IPS-20b (cell line): Measurements from ENCODE around the gene TGFB2.

Source experiments
- H3K27ac ChIP-seq: one replicate; pipeline ENCODE4 v1.5.1; 2013; ENCODE audit warnings: low read length
- H3K27me3 ChIP-seq: 2 replicates; pipeline ENCODE4 v1.6.1; 2013; ENCODE audit warnings: mild to moderate bottlenecking, low read length, inconsistent platforms; ENCODE audit not compliant: insufficient read depth
- H3K36me3 ChIP-seq: 2 replicates; pipeline ENCODE4 v1.6.1; 2013; ENCODE audit warnings: low read depth, mild to moderate bottlenecking, inconsistent platforms, low read length, moderate library complexity; ENCODE audit not compliant: insufficient read depth
- H3K4me1 ChIP-seq: 2 replicates; pipeline ENCODE4 v1.6.1; 2013; ENCODE audit warnings: mild to moderate bottlenecking, control low read depth, inconsistent platforms, low read length, moderate library complexity; ENCODE audit not compliant: insufficient read depth
- H3K4me3 ChIP-seq: 2 replicates; pipeline ENCODE4 v1.5.1; 2013; ENCODE audit warnings: mild to moderate bottlenecking, low read length, inconsistent platforms
- H3K9ac ChIP-seq: 2 replicates; pipeline ENCODE4 v1.6.1; 2013; ENCODE audit warnings: low read depth, mild to moderate bottlenecking, inconsistent platforms, low read length, moderate library complexity
- H3K9me3 ChIP-seq: 2 replicates; pipeline ENCODE4 v1.6.1; 2013; ENCODE audit warnings: mild to moderate bottlenecking, low read depth, low read length, inconsistent platforms; ENCODE audit not compliant: insufficient read depth

TGFB2 gene

DNA sequence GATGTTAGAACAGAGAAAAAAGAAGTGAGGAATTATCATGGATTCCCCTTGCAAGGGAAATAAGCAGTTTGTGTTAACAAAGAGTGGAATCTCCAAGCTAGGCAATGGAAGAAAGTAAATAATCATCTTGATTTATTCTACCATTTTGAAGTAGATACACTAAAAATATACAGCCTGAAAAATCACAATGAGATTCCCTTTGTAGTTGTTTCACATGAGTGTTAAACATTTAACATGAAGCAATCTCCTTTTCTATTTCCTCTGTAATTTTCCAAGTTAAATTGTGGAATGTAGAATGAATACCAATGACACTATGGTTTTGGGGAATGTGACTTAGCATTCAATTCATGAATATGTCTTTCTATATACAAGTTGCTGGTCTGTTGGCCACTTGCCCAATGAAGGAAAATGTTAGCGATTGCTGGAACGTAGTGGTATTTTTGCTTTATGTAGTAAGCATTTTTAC lies 5.7 kb downstream of the TGFB2 start:
- Histone ChIP-seq H3K27me3 (peaks cover 21% of the 10 kb centered on the region), H3K9me3 (no peaks in the 10 kb centered on the region), H3K36me3 (no peaks in the 10 kb centered on the region), H3K9ac (no peak overlapping the region), H3K27ac (no peak overlapping the region), H3K4me3 (no peak overlapping the region), H3K4me1 (peaks cover 13% of the 10 kb centered on the region; the same call in 1 of the 2 replicates)

DNA sequence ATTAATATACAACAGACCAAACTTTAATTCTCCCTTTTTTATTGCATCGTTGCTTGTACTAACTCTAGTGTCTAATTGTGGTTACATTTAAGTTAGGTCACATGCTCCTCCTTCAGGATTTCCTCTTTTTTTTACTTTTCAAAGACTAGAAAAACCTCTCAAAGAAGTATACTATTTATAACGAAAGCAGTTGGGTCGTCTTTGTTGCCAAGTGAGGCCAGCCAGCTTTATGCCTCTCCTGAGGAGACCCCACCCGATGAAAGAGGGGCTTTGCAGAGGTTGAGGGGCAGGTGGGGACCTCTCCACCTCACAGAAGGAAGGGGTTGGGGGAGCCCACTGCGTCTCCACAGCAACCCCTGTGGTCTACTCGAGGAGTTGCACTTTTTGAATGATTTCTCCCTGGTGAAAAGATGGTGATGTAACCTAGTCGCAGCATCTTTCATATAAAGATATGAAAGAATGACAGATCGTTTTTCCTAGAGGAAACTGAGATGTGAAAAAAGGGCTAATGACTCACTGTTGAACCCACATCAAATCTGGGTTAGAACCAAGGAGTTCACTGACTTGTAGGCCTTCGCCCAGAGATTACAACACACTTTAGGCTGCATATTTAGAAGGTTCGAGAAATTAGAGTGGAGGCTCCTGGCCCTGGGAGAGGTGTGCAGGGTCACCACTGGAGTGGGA lies 6.4 kb downstream of the TGFB2 start:
- Histone ChIP-seq H3K4me3 (no peak overlapping the region), H3K27me3 (peaks cover 14% of the 10 kb centered on the region), H3K27ac (no peak overlapping the region), H3K9ac (no peak overlapping the region), H3K36me3 (no peaks in the 10 kb centered on the region), H3K4me1 (peaks cover 13% of the 10 kb centered on the region; the same call in 1 of the 2 replicates), H3K9me3 (no peaks in the 10 kb centered on the region)

DNA sequence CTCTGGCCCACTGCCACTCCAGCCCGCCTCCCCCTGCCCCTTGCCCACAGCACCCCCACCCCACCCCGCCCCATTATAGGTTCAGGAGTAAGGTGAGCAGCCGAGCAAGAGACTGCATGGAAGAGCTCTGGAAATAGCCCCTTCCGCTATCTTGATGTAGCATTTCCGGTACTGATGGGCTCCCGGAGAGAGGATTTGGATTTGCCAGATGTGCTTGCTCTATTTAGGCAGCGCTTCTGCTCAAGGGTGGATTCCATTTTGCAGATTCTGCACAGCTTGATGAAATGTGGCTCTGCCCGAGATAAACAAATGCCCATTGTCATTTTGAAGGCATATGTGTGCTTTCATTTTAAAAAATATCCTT lies 6.9 kb downstream of the TGFB2 start:
- Histone ChIP-seq H3K27me3 (peaks cover 9% of the 10 kb centered on the region), H3K36me3 (no peaks in the 10 kb centered on the region), H3K4me3 (no peak overlapping the region), H3K9me3 (no peaks in the 10 kb centered on the region), H3K4me1 (peaks cover 13% of the 10 kb centered on the region; the same call in 1 of the 2 replicates), H3K9ac (no peak overlapping the region), H3K27ac (no peak overlapping the region)

DNA sequence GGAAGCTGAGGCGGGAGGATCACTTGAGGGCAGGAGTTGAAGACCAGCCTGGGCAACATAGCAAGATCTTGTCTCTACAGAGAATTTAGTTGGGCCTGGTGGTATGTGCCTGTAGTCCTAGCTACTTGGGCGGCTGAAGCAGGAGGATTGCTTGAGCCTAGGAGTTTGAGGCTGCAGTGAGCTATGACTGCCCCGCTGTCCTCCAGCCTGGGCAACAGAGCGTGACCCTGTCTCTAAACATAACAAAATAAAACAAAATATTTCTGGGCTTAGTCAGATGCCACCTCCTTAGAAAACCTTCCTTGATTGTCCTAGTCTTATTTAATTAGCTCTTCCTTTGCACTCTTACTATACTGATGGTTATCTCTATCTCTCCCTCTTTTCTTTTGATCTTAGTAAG lies 8.5 kb downstream of the TGFB2 start:
- peaks cover 6% of the 10 kb centered on the region; the same call in 1 of the 2 replicates for H3K4me1 ChIP-seq
- H3K9me3 ChIP-seq: no peaks in the 10 kb centered on the region

DNA sequence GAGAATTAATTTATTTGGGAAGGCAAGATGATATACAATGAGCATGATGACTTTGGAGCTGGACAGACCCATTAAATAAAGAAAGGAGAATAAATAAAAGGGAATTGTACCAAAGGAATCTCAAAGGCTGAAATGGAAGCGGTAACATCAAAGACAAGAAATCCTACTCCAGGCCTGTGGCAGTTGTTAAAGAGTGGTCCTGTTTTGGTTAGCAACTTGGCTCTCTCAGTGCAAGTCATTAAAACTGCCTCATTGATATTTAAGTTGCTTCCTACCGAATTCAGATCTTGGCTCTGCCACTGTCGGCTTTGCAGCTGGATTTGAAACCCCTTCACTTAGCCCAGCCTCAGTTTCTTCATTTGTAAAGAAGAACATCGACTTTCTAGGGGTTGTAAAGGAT lies 10.1 kb downstream of the TGFB2 start:
- peaks cover 6% of the 10 kb centered on the region; the same call in 1 of the 2 replicates for H3K4me1 ChIP-seq
- no peak overlapping the region for H3K27ac ChIP-seq
- no peaks in the 10 kb centered on the region for H3K27me3 ChIP-seq
- no peak overlapping the region for H3K4me3 ChIP-seq
- no peak overlapping the region for H3K9ac ChIP-seq
- no peaks in the 10 kb centered on the region for H3K9me3 ChIP-seq
- H3K36me3 ChIP-seq: no peaks in the 10 kb centered on the region

More for the DNA sequence above, 8.5 kb downstream of the TGFB2 start:
- Histone ChIP-seq H3K27me3 (no peaks in the 10 kb centered on the region), H3K36me3 (no peaks in the 10 kb centered on the region), H3K9ac (no peak overlapping the region), H3K4me3 (no peak overlapping the region), H3K27ac (no peak overlapping the region)

DNA sequence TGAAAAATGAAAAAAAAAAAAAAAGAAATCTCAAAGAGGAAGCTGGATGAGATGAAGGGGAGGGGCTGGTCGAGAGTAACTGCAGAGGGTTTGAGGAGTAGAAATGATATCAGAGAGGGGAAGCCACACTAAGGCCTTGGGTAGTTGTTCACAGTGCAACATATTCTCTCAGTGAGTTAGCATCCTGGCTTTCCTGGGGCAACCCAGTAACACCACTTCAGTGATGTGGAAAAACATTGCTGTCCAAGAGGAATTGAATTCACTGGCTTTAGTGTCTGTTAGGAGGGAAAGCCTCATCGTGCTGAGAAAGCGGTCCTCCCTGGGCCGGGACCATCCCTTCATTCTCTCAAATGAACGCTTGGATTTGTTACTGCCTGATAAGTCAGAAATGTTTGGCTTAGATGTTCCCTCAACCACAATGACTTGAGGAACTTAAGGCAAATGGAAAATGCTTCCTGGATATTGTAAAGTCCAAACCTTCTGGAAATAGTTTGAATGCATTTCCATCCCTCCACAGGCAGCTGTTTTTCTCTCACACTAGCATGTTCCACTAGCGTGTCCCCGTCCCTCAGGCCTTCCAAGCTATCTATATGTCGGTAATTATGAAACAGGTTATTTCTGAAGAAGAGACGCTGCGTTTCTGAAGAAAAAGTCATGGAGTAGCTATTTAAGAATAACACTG lies 12.2 kb downstream of the TGFB2 start:
- Histone ChIP-seq H3K9me3 (no peaks in the 10 kb centered on the region), H3K36me3 (no peaks in the 10 kb centered on the region), H3K4me1 (peaks cover 3% of the 10 kb centered on the region; the same call in 1 of the 2 replicates), H3K27me3 (no peaks in the 10 kb centered on the region), H3K4me3 (no peak overlapping the region), H3K27ac (no peak overlapping the region), H3K9ac (no peak overlapping the region)

DNA sequence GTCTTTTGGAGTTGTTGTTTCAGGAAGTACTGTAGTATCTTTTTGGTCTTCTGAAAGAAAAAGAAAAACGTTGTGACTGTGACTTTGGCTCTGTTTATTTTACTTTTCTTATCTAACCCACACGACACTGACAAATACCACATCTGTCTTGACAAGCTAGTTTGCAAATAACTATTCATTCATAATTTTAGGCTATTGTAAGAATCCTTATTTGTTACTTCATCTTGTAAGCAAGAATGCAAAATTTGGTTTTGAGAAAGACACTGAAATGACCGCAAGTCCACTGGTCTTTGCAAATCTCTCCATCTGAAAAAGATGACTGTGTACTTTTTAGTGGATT lies 12.7 kb downstream of the TGFB2 start:
- no peaks in the 10 kb centered on the region for H3K9me3 ChIP-seq
- no peak overlapping the region for H3K9ac ChIP-seq
- H3K36me3 ChIP-seq: no peaks in the 10 kb centered on the region
- H3K27me3 ChIP-seq: no peaks in the 10 kb centered on the region
- no peak overlapping the region for H3K4me3 ChIP-seq
- H3K27ac ChIP-seq: no peak overlapping the region
- peaks cover 3% of the 10 kb centered on the region; the same call in 1 of the 2 replicates for H3K4me1 ChIP-seq

DNA sequence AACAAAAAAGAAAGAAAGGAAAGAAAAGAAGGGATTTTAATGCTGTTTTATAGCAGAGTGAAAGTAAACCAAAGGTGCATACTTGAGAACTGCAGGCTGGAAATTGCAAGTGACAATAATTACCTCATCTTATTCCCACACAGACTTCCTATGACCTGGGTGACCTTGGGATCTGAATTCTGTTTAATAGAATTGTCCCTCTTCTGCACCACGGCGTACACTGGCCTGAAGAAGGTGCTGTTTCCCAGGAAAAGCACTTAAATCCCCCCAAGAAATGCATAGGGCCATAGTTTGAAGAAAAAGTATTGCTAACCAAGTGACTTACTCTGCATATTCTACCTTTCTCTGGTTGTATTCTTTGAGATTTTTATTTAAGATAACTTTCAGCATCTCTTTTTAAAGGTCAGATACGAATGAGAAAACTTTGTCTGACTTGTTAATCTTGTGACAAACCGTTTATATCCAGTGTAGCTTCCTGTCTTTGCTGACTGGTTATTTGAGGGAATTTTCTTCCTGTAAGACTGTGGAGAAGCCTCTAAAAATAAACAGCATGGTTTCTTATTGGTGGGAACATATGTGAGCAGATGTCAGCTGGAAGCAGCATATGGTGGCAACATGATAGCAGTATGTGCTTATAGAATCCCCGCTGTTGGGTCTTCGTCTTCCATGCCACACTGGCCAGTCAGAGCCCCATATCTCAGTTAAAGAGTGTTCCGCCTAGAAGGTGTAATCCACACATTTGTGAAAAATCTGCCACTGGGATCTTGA lies 16.3 kb downstream of the TGFB2 start:
- H3K4me1 ChIP-seq: no peaks in the 10 kb centered on the region
- H3K4me3 ChIP-seq: no peak overlapping the region
- H3K27ac ChIP-seq: no peak overlapping the region
- no peaks in the 10 kb centered on the region for H3K27me3 ChIP-seq
- H3K36me3 ChIP-seq: no peaks in the 10 kb centered on the region
- H3K9me3 ChIP-seq: no peaks in the 10 kb centered on the region
- H3K9ac ChIP-seq: no peak overlapping the region

DNA sequence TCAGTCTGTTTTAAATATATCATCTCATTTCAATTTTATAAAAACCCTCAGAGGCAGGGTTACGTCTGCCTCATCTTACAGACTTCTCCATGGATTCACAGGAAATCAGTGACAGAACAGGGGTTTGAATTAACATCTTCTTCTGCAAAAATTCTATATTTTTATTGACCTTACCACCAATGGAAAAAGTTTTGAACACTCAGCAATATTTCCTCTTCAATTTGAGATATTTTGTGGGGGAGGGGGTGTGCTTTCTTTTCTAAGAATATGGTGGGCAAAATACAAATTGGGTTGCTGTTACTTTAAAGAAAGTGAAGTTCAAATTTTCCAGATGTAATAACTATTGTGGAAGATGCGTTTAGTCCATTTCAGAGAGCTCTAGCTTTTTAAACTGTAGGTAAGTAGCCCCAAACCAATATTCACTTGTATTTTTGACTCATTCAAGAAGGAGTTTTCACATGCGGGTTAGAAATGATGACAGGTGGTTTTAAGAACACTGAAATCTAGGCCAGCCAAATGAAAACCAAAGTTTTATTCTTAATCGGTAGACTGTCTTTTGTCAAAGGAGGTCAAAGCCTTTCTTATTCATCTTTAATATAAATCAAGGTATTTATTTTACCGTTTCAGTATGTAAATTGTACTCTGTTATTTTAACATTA lies 17.4 kb downstream of the TGFB2 start:
- no peak overlapping the region for H3K9ac ChIP-seq
- no peak overlapping the region for H3K4me3 ChIP-seq
- no peaks in the 10 kb centered on the region for H3K27me3 ChIP-seq
- no peak overlapping the region for H3K27ac ChIP-seq
- no peaks in the 10 kb centered on the region for H3K9me3 ChIP-seq
- H3K36me3 ChIP-seq: no peaks in the 10 kb centered on the region
- no peaks in the 10 kb centered on the region for H3K4me1 ChIP-seq

DNA sequence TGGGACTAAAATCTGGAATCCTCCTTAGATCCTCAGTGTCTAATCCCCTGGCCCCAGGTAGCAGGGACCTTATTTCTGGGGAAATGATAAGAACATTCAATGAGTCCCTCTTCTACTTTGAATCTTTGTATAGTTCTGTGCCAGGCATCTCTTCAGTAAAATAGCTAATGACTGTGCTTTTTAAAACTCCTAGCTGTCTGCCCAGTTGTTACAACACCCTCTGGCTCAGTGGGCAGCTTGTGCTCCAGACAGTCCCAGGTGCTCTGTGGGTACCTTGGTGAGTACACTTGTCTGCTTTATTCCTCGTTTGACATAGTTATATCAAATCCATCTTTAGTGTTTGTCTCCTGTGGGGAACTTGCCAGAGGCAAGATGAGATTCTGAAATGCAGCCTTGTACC lies 18.0 kb downstream of the TGFB2 start:
- no peaks in the 10 kb centered on the region for H3K4me1 ChIP-seq
- no peaks in the 10 kb centered on the region for H3K9me3 ChIP-seq
- H3K27me3 ChIP-seq: no peaks in the 10 kb centered on the region
- no peak overlapping the region for H3K9ac ChIP-seq
- H3K27ac ChIP-seq: no peak overlapping the region
- H3K4me3 ChIP-seq: no peak overlapping the region
- no peaks in the 10 kb centered on the region for H3K36me3 ChIP-seq

DNA sequence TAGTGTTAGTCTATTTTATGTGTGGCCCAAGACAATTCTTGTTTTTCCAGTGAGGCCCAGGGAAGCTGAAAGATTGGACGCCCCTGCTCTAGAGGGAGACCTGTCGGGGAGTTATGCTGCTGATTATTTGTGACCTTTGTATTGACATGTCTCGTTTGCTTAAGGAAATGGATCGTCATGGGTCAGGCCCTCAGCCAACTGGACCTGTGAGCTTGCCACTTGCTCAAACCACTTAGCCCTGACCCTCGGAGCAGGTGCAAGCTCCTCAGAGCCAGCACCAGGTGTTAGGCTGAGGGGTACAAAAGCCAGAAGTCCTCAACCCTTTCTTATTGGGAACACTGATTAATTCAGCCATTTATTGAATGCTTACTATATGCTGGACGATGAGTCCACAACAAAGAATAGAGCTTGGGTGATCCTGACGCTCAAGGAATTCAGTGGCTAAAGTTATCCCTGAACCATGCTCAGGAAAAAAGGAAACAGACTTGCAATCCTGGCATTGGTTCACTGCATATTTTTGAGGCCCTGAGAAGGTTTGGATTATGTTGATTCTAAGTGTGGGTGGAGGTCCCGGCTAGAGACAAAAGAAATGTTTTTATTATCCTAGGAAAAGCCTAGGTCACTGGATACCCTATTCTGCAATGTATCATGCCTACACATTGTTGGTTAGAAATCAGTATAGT lies 19.0 kb downstream of the TGFB2 start:
- H3K27me3 ChIP-seq: no peaks in the 10 kb centered on the region
- H3K4me1 ChIP-seq: no peaks in the 10 kb centered on the region
- H3K9ac ChIP-seq: no peak overlapping the region
- no peak overlapping the region for H3K4me3 ChIP-seq
- no peak overlapping the region for H3K27ac ChIP-seq
- no peaks in the 10 kb centered on the region for H3K9me3 ChIP-seq
- H3K36me3 ChIP-seq: no peaks in the 10 kb centered on the region
